HFFc6 (cell line): ENCODE results near the gene PTGER3. TPM values are rescaled to one million over a fixed set of nuclear protein-coding genes. Genes with fewer than 3 reads are reported as not detected.

Experiments used
- DNase-seq: peaks from one replicate; pipeline ENCODE4 v3.0.0-alpha.2; 2018
- H3K27ac Mint-ChIP-seq: 2 replicates; pipeline ENCODE4 v1.8.0; 2020; ENCODE audit warnings: mild to moderate bottlenecking, mixed read lengths
- H3K27me3 Mint-ChIP-seq: 2 replicates; pipeline ENCODE4 v1.8.0; 2021; ENCODE audit warnings: mild to moderate bottlenecking, moderate library complexity, mixed read lengths; ENCODE audit not compliant: insufficient read depth
- H3K36me3 Mint-ChIP-seq: 2 replicates; pipeline ENCODE4 v1.8.0; 2021; ENCODE audit warnings: low read depth, mixed read lengths
- H3K4me1 Mint-ChIP-seq: 2 replicates; pipeline ENCODE4 v1.8.0; 2020; ENCODE audit warnings: low read depth, mixed read lengths
- H3K4me3 Mint-ChIP-seq: 2 replicates; pipeline ENCODE4 v1.8.0; 2020; ENCODE audit warnings: mild to moderate bottlenecking, moderate library complexity, mixed read lengths
- H3K9me3 Mint-ChIP-seq: 2 replicates; pipeline ENCODE4 v1.8.0; 2020; ENCODE audit warnings: mild to moderate bottlenecking, mixed read lengths
- CTCF ChIP-seq: fragments of 200-600 bp; sonication (generic); IDR thresholded peaks from 2 replicates; pipeline ENCODE4 v1.5.0; 2021; ENCODE audit warnings: antibody characterized with exemption, mild to moderate bottlenecking
- total RNA-seq, 6 experiments: library from RNA; stranded (reverse); fragmentation: NEBNext Ultra II Directional; extraction: Animal tissue kit (Norgen Biotek cat#: 25700); gene quantifications; 2 replicates in 1 of 6; 3 replicates in 5 of 6; pipeline ENCODE4 v1.2.3, GENCODE V29; 2021

PTGER3 gene
- total RNA-seq, 6 experiments from 2014 or later, result 0.40 to 2.1 (median 0.54) TPM

- Mint-ChIP-seq H3K36me3 (no peaks in the 10 kb centered on the region), H3K27me3 (peaks cover 10% of the 10 kb centered on the region), H3K4me1 (peaks cover 14% of the 10 kb centered on the region), H3K9me3 (no peaks in the 10 kb centered on the region), H3K4me3 (no peak overlapping the region), H3K27ac (no peak overlapping the region)
- DNase-seq, result no peak
- no peak for TF ChIP-seq CTCF
Measured at GRCh38 chr1:71041806-71042205, 5.8 kb downstream of the PTGER3 start.

GRCh38 chr1:71039661-71040262 is 7.9 kb downstream of the PTGER3 start:
- Mint-ChIP-seq H3K27ac (no peak overlapping the region; the same call in 1 of the 2 replicates), H3K27me3 (no peaks in the 10 kb centered on the region; the same call in 1 of the 2 replicates), H3K9me3 (no peaks in the 10 kb centered on the region), H3K4me3 (no peak overlapping the region), H3K36me3 (no peaks in the 10 kb centered on the region), H3K4me1 (peaks cover 8% of the 10 kb centered on the region)
- peak; percentile 64 for DNase-seq
- TF ChIP-seq CTCF, result no peak

GRCh38 chr1:71038942-71039341 is 8.7 kb downstream of the PTGER3 start:
- Mint-ChIP-seq H3K36me3 (no peaks in the 10 kb centered on the region), H3K4me3 (no peak overlapping the region), H3K9me3 (no peaks in the 10 kb centered on the region), H3K27ac (no peak overlapping the region), H3K27me3 (no peaks in the 10 kb centered on the region; the same call in 1 of the 2 replicates), H3K4me1 (peaks cover 8% of the 10 kb centered on the region)
- TF ChIP-seq CTCF, result no peak
- no peak for DNase-seq

GRCh38 chr1:71037829-71038620 is 9.6 kb downstream of the PTGER3 start:
- no peak for TF ChIP-seq CTCF
- DNase-seq, result no peak
- H3K4me1 Mint-ChIP-seq, result peaks cover 8% of the 10 kb centered on the region
- no peaks in the 10 kb centered on the region; the same call in 1 of the 2 replicates for H3K27me3 Mint-ChIP-seq
- H3K4me3 Mint-ChIP-seq, result no peak overlapping the region
- no peak overlapping the region for H3K27ac Mint-ChIP-seq
- no peaks in the 10 kb centered on the region for H3K9me3 Mint-ChIP-seq
- H3K36me3 Mint-ChIP-seq, result no peaks in the 10 kb centered on the region

- Mint-ChIP-seq H3K9me3 (no peaks in the 10 kb centered on the region), H3K36me3 (no peaks in the 10 kb centered on the region), H3K27ac (no peak overlapping the region), H3K4me3 (no peak overlapping the region), H3K4me1 (peaks cover 8% of the 10 kb centered on the region), H3K27me3 (no peaks in the 10 kb centered on the region)
- no peak for TF ChIP-seq CTCF
- no peak for DNase-seq
Measured at GRCh38 chr1:71037066-71037465, 10.6 kb downstream of the PTGER3 start.
